Activated naive CD8-positive, alpha-beta T cell (primary cell): ENCODE data around the gene CYP46A1.
"Not testable (repeated sequence)": the region's sequence is repeated elsewhere in the genome, so short reads cannot be mapped to it uniquely, and the experiment has no call there.

Experiments used
- H3K27ac Mint-ChIP-seq: one replicate; pipeline ENCODE4 v1.8.0; 2021; ENCODE audit warnings: mixed read lengths
- H3K27me3 Mint-ChIP-seq: one replicate; pipeline ENCODE4 v1.8.0; 2021; ENCODE audit warnings: mixed read lengths
- H3K36me3 Mint-ChIP-seq: one replicate; pipeline ENCODE4 v1.8.0; 2021; ENCODE audit warnings: mixed read lengths
- H3K4me1 Mint-ChIP-seq: one replicate; pipeline ENCODE4 v1.8.0; 2021; ENCODE audit warnings: low read depth, mixed read lengths
- H3K4me3 Mint-ChIP-seq: one replicate; pipeline ENCODE4 v1.8.0; 2021; ENCODE audit warnings: mild to moderate bottlenecking, mixed read lengths
- H3K9me3 Mint-ChIP-seq: one replicate; pipeline ENCODE4 v1.8.0; 2021; ENCODE audit warnings: low read depth, mixed read lengths

CYP46A1 gene

DNA sequence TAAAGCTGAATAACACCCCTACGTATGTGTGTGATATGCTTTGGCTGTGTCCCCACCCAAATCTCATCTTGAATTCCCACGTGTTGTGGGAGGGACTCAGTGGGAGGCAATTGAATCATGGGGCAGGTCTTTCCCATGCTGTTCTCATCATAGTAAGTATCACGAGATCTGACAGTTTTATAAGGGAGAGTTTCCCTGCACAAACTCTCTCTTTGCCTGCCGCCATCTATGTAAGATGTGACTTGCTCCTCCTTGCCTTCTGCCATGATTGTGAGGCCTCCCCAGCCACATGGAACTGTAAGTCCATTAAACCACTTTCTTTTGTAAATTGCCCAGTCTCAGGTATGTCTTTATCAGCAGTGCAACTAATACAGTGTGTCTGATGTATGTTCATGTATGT lies 78.8 kb downstream of the CYP46A1 start:
- not testable (repeated sequence) for H3K9me3 Mint-ChIP-seq, H3K36me3 Mint-ChIP-seq, H3K4me1 Mint-ChIP-seq, H3K27me3 Mint-ChIP-seq, H3K4me3 Mint-ChIP-seq, H3K27ac Mint-ChIP-seq

DNA sequence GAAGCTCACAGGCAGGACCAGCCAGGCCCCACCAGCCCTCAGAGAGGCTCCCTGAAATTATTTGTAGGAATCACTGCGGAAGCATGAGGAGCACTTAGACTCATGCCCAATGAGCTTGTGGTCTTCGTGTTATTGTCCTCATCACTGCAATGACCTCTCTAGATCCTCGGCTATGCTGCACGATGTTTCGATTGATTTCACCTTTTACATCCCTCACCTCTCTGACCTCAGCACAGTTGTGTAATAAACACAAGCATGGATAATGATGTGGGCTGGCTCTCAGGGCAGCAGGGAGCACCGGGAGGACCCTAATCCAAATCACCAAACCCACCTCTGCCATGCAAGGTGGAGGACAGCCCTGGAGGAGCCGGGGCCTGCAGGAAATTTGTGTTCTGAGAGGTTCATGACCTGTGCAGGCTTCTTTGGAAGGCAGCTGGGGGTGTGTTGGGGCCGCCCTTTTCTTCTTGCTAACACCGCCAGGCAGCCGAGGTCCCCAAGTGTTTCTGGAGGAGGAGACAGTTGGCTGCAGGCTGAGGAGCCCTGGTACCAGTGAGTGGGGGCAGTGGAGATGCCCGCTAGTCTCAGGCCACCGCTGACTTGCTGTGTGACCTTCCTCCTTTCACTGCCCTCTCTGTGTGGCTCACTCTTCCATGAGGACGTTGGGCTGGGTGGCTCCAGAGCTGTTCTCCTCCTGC lies 79.6 kb downstream of the CYP46A1 start:
- H3K27me3 Mint-ChIP-seq: peaks cover 6% of the 10 kb centered on the region
- H3K4me1 Mint-ChIP-seq: no peaks in the 10 kb centered on the region
- no peaks in the 10 kb centered on the region for H3K9me3 Mint-ChIP-seq
- H3K36me3 Mint-ChIP-seq: no peaks in the 10 kb centered on the region
- no peak overlapping the region for H3K27ac Mint-ChIP-seq
- H3K4me3 Mint-ChIP-seq: no peak overlapping the region

DNA sequence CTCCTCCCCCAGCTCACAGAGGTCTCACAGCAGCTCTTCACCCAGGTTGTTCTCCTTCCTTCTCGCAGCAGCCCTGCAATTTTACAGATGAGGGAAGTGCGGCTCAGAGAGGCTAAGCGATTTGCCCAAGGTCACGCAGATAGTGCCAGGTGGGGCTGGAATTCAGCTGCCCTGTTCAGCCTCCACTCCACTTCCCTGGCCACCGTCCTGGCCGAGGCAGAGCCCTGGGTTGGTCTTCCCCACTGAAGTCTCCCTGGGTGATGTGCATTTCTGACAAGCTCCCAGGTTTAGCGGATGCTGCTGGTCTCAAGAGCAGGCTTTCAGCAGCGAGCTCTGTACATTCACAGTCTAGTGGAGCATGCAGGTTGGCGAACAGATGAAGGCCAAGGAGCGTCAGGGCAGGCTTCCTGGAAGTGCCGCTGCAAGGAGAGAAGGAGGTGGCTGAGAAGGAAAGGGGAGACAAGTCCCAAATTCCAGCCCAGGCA lies 80.2 kb downstream of the CYP46A1 start:
- Mint-ChIP-seq H3K27me3 (peaks cover 6% of the 10 kb centered on the region), H3K4me3 (no peak overlapping the region), H3K36me3 (no peaks in the 10 kb centered on the region), H3K9me3 (no peaks in the 10 kb centered on the region), H3K4me1 (no peaks in the 10 kb centered on the region), H3K27ac (no peak overlapping the region)

DNA sequence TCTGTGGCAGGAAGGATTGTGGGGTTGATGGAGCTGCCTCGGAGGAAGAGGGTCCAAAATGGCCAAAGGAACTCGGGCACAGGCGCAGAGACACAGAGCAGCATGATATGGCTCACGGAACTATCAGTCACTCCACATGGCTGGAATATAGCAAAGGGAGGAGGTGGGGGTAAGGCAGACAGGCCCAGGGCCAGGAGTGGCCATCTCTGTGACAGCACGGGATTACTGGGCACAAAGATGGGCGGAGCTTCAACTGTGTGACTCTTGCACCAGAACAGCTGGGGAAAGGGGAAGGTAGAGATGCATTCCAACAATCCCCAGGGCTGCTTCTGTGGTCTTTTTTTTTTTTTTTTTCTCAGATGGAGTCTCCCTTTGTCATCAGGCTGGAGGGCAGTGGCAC lies 84.3 kb downstream of the CYP46A1 start:
- H3K9me3 Mint-ChIP-seq: no peaks in the 10 kb centered on the region
- H3K27me3 Mint-ChIP-seq: peaks cover 11% of the 10 kb centered on the region
- no peaks in the 10 kb centered on the region for H3K4me1 Mint-ChIP-seq
- no peak overlapping the region for H3K27ac Mint-ChIP-seq
- no peaks in the 10 kb centered on the region for H3K36me3 Mint-ChIP-seq
- H3K4me3 Mint-ChIP-seq: no peak overlapping the region

DNA sequence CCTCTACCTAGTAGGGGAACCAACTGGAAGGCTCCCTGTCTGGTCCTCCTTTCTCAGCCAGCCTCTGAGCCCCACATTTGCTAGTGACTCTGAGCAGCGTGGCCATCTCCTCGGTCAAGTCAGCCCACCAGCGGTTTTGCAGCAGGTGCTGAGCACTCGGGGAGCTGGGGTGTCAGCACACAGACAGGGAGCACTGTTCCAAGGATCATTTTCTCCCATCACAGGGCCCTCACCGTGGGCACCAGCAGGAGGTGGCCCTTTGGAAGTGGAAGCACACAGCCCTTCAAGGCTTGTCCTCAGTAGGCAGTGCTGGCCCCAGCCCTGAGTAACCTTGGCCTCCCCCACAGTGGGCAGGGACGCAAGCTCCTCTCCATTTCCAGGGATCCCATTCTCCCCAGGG lies 85.0 kb downstream of the CYP46A1 start:
- Mint-ChIP-seq H3K4me3 (no peak overlapping the region), H3K36me3 (no peaks in the 10 kb centered on the region), H3K27me3 (peaks cover 11% of the 10 kb centered on the region), H3K4me1 (no peaks in the 10 kb centered on the region), H3K27ac (no peak overlapping the region), H3K9me3 (no peaks in the 10 kb centered on the region)

DNA sequence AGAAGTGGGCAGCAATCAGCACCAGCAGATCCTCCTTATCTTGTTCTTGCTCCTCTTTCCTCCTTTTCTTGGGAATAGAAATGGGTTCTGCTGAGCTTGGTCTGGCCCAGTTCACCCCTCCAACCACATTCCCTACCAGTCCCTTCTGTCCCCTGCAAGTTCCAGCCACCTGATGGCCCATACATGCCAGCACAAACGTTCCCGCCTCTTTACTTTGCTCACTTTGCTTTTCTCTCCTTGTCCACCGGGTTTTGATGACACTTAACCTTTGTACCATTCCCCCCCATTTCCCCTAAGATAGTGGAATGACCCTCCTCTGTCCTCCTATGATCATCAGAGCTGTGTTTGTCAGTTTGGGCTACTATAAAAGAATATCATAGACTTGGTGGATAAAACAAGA lies 85.7 kb downstream of the CYP46A1 start:
- no peaks in the 10 kb centered on the region for H3K36me3 Mint-ChIP-seq

DNA sequence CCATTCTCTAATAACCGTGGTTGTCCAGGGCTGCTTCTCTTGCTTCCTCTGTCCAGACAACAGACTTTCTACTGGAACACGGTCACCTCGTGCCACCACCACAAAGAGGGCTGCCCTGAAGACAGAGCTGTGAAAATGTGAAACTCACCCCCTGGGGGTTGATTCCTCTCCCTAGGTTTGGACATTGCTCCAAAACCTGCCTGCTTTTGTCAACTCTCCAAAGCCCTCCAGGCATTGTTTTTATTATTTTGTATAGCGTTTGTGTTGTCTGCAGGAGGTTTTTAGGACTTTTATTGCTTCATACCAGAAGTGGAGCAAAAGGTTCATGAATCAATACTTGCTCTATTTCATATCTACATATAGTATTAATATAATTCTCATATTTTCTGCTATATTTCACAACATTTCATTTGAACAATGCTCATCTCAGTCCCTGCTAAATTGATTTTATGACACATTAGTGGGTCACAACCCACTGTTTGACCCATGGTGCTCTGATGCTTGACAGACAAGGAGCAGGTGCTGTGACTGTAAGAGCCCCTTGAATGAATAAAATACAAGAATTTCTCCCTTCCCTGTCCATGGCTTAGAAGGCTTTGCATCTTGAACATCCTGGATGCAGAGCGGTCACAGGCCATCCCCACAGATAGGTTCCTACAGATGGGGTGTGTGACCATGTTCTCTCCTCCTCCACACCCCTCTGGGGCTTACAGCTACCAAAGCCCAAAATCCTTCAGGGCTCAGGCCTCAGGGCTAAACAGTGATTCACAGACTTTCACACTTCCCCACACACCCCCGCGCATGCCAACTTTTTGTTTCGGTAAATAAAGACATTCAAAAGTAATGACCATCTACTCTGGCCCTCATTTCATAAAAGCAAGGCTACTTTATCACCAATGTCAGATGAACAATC lies 88.5 kb downstream of the CYP46A1 start:
- Mint-ChIP-seq H3K9me3 (no peaks in the 10 kb centered on the region), H3K27ac (no peak overlapping the region), H3K4me1 (no peaks in the 10 kb centered on the region), H3K4me3 (no peak overlapping the region), H3K27me3 (peaks cover 19% of the 10 kb centered on the region), H3K36me3 (no peaks in the 10 kb centered on the region)

More for the DNA sequence above, 85.7 kb downstream of the CYP46A1 start:
- Mint-ChIP-seq H3K4me1 (no peaks in the 10 kb centered on the region), H3K4me3 (no peak overlapping the region), H3K27me3 (peaks cover 11% of the 10 kb centered on the region), H3K9me3 (no peaks in the 10 kb centered on the region), H3K27ac (no peak overlapping the region)

DNA sequence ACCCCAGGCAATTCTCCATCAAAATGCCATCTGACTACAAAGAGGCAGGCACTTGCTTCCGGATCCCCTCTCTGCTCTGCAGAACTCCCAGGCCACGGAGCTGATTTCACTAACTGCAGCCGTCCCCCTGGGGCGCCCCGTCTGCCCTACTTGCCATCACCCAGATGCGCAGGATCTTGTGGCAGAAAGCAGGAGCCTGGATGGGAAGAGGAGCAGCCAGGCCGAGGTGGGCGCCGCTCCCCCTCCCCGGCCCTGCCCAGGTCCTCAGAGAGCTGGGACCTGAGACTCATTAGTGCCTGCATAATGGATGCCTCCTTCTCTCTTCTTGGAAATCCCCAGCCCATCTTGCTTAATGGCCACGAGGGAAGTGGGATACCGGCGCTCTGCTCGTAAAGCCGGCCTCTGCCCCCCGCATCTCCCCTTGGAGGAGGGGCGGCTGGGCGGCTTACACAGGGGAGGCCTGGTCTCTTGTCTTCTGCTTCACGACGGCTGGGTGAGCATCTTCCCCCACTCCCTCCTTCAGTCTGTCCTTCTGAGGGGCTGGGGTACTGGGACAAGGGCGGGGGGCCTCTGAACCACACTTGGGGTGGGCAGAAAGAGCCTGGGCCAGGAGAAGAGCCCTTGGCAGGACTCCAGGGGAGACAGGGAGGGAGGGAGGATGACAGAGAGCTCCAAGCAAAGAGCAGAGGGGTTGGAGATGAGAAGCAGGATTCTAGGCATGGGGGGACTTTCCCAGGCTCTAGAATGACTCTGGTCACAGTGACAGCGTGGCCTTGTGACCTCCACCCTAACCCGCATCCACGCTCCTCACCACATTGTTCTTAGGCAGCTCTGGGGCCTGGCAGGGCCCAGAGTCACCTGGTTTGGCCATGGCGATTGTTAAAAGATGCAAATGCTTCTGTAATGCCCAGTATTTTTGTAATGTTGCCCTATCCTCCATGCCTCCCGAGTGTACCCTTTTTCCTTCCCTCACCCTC lies 89.7 kb downstream of the CYP46A1 start:
- no peaks in the 10 kb centered on the region for H3K4me1 Mint-ChIP-seq
- no peak overlapping the region for H3K4me3 Mint-ChIP-seq
- peaks cover 16% of the 10 kb centered on the region for H3K27me3 Mint-ChIP-seq
- no peak overlapping the region for H3K27ac Mint-ChIP-seq
- no peaks in the 10 kb centered on the region for H3K36me3 Mint-ChIP-seq
- no peaks in the 10 kb centered on the region for H3K9me3 Mint-ChIP-seq

DNA sequence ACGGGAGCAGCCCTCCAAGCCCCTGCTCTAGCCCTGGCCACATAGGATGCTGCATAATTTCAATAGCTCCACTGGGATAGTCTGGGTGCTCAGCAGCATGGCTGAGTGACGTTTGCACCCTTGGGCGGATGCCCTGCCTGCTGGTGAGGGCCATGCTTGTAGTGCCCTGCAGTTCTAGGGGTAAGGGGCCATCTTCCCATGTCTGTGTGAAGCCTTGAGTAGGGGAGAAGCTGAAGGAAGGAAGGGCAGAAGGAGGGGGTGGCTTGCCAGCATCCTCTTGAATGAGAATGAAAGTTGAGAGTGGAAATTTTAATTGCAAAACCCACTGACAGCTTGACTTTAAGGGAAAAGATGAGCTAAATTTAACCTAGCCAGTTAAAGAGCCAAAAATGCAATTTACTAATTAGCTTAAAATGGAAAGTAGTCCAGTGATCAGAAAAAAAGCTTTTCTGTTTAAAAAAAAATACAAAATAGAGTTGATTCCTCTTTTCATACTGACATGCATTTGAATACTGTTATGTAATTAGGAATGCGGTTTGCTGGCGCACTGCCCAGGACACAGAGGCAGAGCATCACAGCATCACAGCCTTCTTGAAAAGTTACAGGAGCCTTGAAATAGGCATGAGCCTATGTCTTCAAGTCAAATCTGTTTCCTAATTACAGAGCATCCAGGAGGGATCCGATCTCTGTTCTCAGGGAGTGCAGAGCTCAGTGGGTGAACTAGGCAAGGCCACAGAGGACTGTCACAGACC lies 90.6 kb downstream of the CYP46A1 start:
- Mint-ChIP-seq H3K4me1 (no peaks in the 10 kb centered on the region), H3K27ac (no peak overlapping the region), H3K9me3 (peaks cover 7% of the 10 kb centered on the region), H3K36me3 (no peaks in the 10 kb centered on the region), H3K4me3 (no peak overlapping the region), H3K27me3 (peaks cover 18% of the 10 kb centered on the region)

DNA sequence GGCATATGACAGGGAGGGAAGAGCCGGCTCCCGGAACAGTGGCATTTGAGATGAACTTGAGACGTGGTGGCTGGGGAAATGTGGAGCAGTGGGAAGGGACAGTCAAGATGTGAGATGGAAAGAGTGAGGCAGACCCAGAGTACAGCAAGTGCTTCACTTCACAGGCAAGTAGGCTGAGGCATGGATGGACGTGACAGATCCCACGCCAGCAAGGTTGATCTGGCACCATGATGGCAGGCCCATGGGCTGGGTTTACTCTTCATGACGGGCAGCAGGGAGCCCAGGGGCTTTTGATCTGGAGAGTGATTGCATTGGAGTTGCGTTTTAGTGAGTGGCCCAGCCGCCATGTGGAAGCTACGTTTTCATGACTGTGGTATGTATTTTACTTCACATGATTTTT lies 91.3 kb downstream of the CYP46A1 start:
- H3K27ac Mint-ChIP-seq: no peak overlapping the region
- H3K27me3 Mint-ChIP-seq: peaks cover 18% of the 10 kb centered on the region
- no peak overlapping the region for H3K4me3 Mint-ChIP-seq
- H3K4me1 Mint-ChIP-seq: no peaks in the 10 kb centered on the region
- peaks cover 7% of the 10 kb centered on the region for H3K9me3 Mint-ChIP-seq
- H3K36me3 Mint-ChIP-seq: no peaks in the 10 kb centered on the region
